Tibial nerve (tissue), 4 donors: ENCODE data around the gene C6orf15. TPM values are rescaled to one million over a fixed set of nuclear protein-coding genes. Genes with fewer than 3 reads are reported as not detected.

Experiments
- DNase-seq, 2 donors: peaks; one replicate each; pipeline ENCODE4 v3.0.0-alpha.2; 2019; ENCODE audit warnings: low spot score in 2 of 2
- H3K27ac ChIP-seq, 4 donors: fragments of 200-600 bp; sonication (generic) in 3 of 4; one replicate each; pipeline ENCODE4 v1.5.1; 2017 to 2019; ENCODE audit warnings: mild to moderate bottlenecking in 1 of 4
- H3K27me3 ChIP-seq, 2 donors: fragments of 200-600 bp; sonication (generic) in 1 of 2; one replicate each; pipeline versions ENCODE4 v1.5.1 to v1.6.0; 2017 to 2019
- H3K36me3 ChIP-seq, 3 donors: fragments of 200-600 bp; sonication (generic); one replicate each; pipeline ENCODE4 v1.5.1; 2018 to 2019
- H3K4me1 ChIP-seq, 4 donors: fragments of 200-600 bp; sonication (generic) in 3 of 4; one replicate each; pipeline ENCODE4 v1.5.1; 2017 to 2019
- H3K4me3 ChIP-seq, 4 donors: fragments of 200-600 bp; sonication (generic) in 3 of 4; one replicate each; pipeline ENCODE4 v1.5.1; 2017 to 2019; ENCODE audit warnings: mild to moderate bottlenecking in 1 of 4, moderate library complexity in 1 of 4
- H3K9me3 ChIP-seq, 4 donors: fragments of 200-600 bp; sonication (generic) in 3 of 4; one replicate each; pipeline ENCODE4 v1.5.1; 2017 to 2019
- EP300 ChIP-seq, 2 donors: sonication (generic); formaldehyde crosslinking; IDR thresholded peaks; one replicate each; pipeline ENCODE4 v1.6.1; 2017; ENCODE audit warnings: antibody characterized with exemption in 2 of 2, mild to moderate bottlenecking in 1 of 2
- POLR2A ChIP-seq, 2 donors: fragments of 450-650 bp; IDR thresholded peaks; one replicate each; pipeline ENCODE4 v1.6.1; 2017; ENCODE audit warnings: antibody characterized with exemption in 2 of 2, mild to moderate bottlenecking in 2 of 2, moderate library complexity in 2 of 2
- WGBS, 2 donors: methylation state at CpG; one replicate each; pipeline ENCODE4 v1.1.5; 2018; 5-methylcytosine and 5-hydroxymethylcytosine counted together
- total RNA-seq, 4 donors: library from RNA; depleted of rRNA; stranded (reverse); fragments of >200 nt; gene quantifications; one replicate each; pipeline ENCODE4 v1.1.0, GENCODE V29; 2016
- TF ChIP-seq, protein P1 (sequence below), 5 experiments: fragments of 200-600 bp in 3 of 5; fragments of 450-650 bp in 2 of 5; sonication (generic) in 3 of 5; IDR thresholded peaks; one replicate each; pipeline ENCODE4 v1.5.1; 2016 to 2019; ENCODE audit warnings: antibody characterized with exemption in 5 of 5, mild to moderate bottlenecking in 3 of 5, moderate library complexity in 2 of 5

The C6orf15 gene
- total RNA-seq, 4 donors from 2014 or later: not detected

DNA sequence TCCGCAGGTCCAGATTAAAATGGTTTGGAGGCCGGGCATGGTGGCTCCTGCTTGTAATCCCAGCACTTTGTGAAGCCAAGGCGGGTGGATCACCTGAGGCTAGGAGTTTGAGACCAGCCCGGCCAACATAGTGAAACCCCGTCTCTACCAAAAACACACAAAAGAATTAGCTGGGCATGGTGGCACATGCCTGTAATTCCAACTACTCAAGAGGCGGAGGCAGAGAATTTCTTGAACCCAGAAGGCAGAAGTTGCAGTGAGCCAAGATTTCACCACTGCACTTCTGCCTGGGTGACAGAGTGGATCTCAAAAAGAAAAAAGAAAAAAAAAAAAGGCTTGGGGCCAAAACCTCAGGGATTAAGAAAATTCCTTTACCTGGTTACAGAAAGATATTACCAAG is 30.5 kb downstream of the C6orf15 start:
- H3K27ac ChIP-seq: no peak overlapping the region
- H3K4me1 ChIP-seq: peaks cover 0 to 15% (median 2%) of the 10 kb centered on the region in 4 donors
- DNase-seq: no peak
- H3K27me3 ChIP-seq: no peaks in the 10 kb centered on the region
- TF ChIP-seq, protein P1, sequence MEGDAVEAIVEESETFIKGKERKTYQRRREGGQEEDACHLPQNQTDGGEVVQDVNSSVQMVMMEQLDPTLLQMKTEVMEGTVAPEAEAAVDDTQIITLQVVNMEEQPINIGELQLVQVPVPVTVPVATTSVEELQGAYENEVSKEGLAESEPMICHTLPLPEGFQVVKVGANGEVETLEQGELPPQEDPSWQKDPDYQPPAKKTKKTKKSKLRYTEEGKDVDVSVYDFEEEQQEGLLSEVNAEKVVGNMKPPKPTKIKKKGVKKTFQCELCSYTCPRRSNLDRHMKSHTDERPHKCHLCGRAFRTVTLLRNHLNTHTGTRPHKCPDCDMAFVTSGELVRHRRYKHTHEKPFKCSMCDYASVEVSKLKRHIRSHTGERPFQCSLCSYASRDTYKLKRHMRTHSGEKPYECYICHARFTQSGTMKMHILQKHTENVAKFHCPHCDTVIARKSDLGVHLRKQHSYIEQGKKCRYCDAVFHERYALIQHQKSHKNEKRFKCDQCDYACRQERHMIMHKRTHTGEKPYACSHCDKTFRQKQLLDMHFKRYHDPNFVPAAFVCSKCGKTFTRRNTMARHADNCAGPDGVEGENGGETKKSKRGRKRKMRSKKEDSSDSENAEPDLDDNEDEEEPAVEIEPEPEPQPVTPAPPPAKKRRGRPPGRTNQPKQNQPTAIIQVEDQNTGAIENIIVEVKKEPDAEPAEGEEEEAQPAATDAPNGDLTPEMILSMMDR (IDR thresholded peaks at IDR 0.05): no peak
- no peak for TF ChIP-seq POLR2A (IDR thresholded peaks at IDR 0.05)
- TF ChIP-seq EP300 (IDR thresholded peaks at IDR 0.05): no peak
- no peaks in the 10 kb centered on the region for H3K36me3 ChIP-seq
- no peaks in the 10 kb centered on the region for H3K9me3 ChIP-seq
- whole genome bisulfite sequencing, 2 donors: 75 to 78% methylated on average over 6 of the region's 6 CpGs
- no peak overlapping the region for H3K4me3 ChIP-seq

DNA sequence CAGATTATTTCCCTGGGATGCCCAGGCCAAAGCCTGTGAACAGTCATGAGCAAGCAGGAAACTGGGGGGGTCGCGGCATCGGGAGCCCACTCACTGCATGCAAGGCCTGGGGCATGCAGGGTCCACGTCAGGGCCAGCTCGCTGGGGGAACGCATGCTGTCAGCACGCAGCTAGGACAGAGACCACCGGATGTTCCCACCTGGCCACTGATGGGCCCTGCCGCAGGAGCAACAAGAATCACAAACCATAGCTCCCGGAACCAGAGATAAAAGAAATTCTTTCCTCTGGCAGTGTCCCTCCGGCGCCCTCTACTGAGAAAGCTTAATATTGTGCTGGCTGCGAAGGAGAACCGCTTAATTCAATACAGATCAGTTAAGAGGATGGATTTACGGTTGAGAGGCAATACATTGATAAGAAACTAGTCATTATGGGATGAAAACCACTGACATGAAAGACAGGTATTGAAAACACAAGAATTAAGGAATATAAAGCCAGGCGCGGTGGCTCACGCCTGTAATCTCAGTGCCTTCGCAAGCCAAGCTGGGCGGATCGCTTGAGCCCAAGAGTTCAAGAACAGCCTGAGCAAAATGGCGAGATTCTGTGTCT is 32.6 kb downstream of the C6orf15 start:
- Histone ChIP-seq H3K36me3 (no peaks in the 10 kb centered on the region), H3K4me3 (peak overlapping the region in 2 of 4 donors; percentile 26 to 27), H3K9me3 (no peaks in the 10 kb centered on the region), H3K27me3 (no peaks in the 10 kb centered on the region), H3K27ac (peak overlapping the region in 1 of 4 donors; percentile 33), H3K4me1 (peaks cover 0 to 11% (median 2%) of the 10 kb centered on the region in 4 donors)
- no peak for TF ChIP-seq POLR2A (IDR thresholded peaks at IDR 0.05)
- TF ChIP-seq, protein P1 (IDR thresholded peaks at IDR 0.05): peak; percentile 63 to 91 (median 78)
- peak; percentile 52 to 85 for DNase-seq
- 24 to 25% methylated on average over 22 of the region's 22 CpGs for WGBS, 2 donors

DNA sequence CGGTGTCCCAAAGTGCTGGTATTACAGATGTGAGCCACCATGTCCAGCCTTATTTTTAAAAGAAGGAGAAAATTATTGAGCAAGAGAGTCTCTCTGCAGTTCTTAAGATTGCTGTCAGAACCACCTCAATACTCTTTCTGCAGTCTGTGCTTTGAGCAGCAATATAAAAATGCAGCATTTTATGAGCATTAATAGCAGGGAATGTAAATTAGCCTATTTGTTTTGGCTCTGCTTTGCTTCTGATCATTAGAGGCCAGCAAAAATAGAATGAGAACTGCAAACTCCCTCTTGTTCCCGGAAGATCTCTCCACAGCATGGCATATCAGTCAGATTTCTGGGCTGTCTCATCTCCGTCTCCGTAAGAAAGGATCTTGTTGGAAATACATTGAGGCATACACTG is 35.8 kb downstream of the C6orf15 start:
- no peak overlapping the region for H3K4me3 ChIP-seq

DNA sequence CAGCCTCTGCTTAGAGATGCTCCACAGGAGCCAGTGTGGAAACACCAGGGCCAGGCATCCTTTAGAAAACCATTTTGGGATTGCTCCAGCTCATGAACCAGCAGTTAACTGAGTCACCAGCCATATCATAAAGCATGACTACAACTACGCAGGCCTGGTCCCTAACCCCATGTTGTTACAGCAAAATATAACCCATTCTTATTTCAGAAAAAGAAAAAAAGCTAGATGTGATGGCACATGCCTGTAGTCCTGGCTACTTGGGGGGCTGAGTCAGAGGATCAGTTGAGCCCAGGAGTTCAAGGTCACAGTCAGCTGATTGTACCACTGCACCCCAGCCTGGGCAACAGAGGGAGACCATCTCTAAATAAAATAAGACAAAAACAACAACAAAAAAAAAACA is 36.8 kb downstream of the C6orf15 start:
- no peaks in the 10 kb centered on the region for H3K27me3 ChIP-seq
- WGBS, 2 donors: 83 to 93% methylated on average over 1 of the region's 1 CpG
- no peak for TF ChIP-seq EP300 (IDR thresholded peaks at IDR 0.05)
- no peak for TF ChIP-seq POLR2A (IDR thresholded peaks at IDR 0.05)
- TF ChIP-seq, protein P1 (IDR thresholded peaks at IDR 0.05): no peak

More for the DNA sequence above, 35.8 kb downstream of the C6orf15 start:
- WGBS, 2 donors: 71 to 80% methylated on average over 4 of the region's 4 CpGs
- Histone ChIP-seq H3K36me3 (no peaks in the 10 kb centered on the region), H3K9me3 (no peaks in the 10 kb centered on the region), H3K4me1 (peaks cover 0 to 23% (median 7%) of the 10 kb centered on the region in 4 donors), H3K27me3 (no peaks in the 10 kb centered on the region), H3K27ac (no peak overlapping the region)
- DNase-seq: no peak
- TF ChIP-seq EP300 (IDR thresholded peaks at IDR 0.05) (no peak), POLR2A (IDR thresholded peaks at IDR 0.05) (no peak)
- TF ChIP-seq, protein P1 (IDR thresholded peaks at IDR 0.05): no peak

DNA sequence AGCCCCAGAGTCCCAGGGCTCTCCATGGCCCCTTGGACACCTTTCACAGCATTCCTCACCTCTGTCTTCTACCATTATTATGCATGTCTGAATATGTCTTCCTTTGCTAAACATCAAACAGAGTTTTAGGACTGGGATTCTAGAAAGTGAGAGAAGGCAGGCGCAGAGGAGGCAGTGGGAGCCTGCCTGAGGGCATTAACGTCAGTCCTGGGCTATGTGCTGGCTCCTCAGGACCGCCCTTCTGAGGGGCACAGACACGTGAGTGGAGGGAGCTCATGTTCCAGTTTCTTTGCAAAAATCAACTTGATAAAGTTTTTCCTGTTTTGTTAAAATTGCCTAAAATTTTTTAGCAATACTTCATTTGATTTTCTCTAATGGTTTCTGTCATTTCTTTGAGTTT is 38.0 kb downstream of the C6orf15 start:
- 83 to 85% methylated on average over 4 of the region's 4 CpGs for WGBS, 2 donors
- no peaks in the 10 kb centered on the region for H3K36me3 ChIP-seq
- TF ChIP-seq EP300 (IDR thresholded peaks at IDR 0.05): no peak
- TF ChIP-seq POLR2A (IDR thresholded peaks at IDR 0.05): no peak
- TF ChIP-seq, protein P1 (IDR thresholded peaks at IDR 0.05): no peak

More for the DNA sequence above, 36.8 kb downstream of the C6orf15 start:
- Histone ChIP-seq H3K4me3 (no peak overlapping the region), H3K4me1 (peaks cover 0 to 27% (median 7%) of the 10 kb centered on the region in 4 donors), H3K36me3 (no peaks in the 10 kb centered on the region), H3K27ac (no peak overlapping the region), H3K9me3 (no peaks in the 10 kb centered on the region)
- no peak for DNase-seq

More for the DNA sequence above, 38.0 kb downstream of the C6orf15 start:
- no peak overlapping the region for H3K4me3 ChIP-seq
- peaks cover 0 to 30% (median 6%) of the 10 kb centered on the region in 4 donors for H3K4me1 ChIP-seq
- no peaks in the 10 kb centered on the region for H3K27me3 ChIP-seq
- no peak for DNase-seq
- H3K27ac ChIP-seq: no peak overlapping the region
- no peaks in the 10 kb centered on the region for H3K9me3 ChIP-seq
